HL-60 (cell line): ENCODE data around the gene CD247.

Experiments used
- CTCF ChIP-seq: IDR thresholded peaks from one replicate; pipeline ENCODE4 v1.5.1; 2011; ENCODE audit warnings: low read length, control low read depth, inconsistent platforms; ENCODE audit not compliant: insufficient read depth
- POLR2AphosphoS5 ChIP-seq: IDR thresholded peaks from 2 replicates; pipeline ENCODE4 v1.6.1; 2012; ENCODE audit warnings: low read depth
- REST ChIP-seq: IDR thresholded peaks from 2 replicates; pipeline ENCODE4 v1.6.1; 2012; ENCODE audit warnings: low read depth; ENCODE audit not compliant: insufficient replicate concordance
- SPI1 ChIP-seq: IDR thresholded peaks from 2 replicates; pipeline ENCODE4 v1.6.1; 2012; ENCODE audit warnings: low read depth, mild to moderate bottlenecking, borderline replicate concordance

GRCh38 chr1:167491586-167492461 is 26.5 kb downstream of the CD247 start:
- TF ChIP-seq CTCF, result no peak
- TF ChIP-seq POLR2AphosphoS5, result no peak
- TF ChIP-seq REST, result no peak
- TF ChIP-seq SPI1, result no peak
